Tongue (tissue), 2 donors: ENCODE results near the gene GAS6. TPM values are rescaled to one million over a fixed set of nuclear protein-coding genes. Genes with fewer than 3 reads are reported as not detected.

Experiments used
- DNase-seq: peaks from one replicate; pipeline ENCODE4 v3.0.0-alpha.2; 2015
- total RNA-seq: library from RNA; depleted of rRNA; stranded (reverse); fragments of >200 nt; gene quantifications from one replicate; pipeline ENCODE4 v1.2.3, GENCODE V29; 2014

GAS6 gene
- total RNA-seq, 1 donor from 2014 or later, result 85.8 TPM

GRCh38 chr13:113851826-113852535, 11.9 kb downstream of the GAS6 start:
- DNase-seq, result no peak

GRCh38 chr13:113851480-113851803, 12.4 kb downstream of the GAS6 start:
- DNase-seq, result no peak

GRCh38 chr13:113850722-113851479, 13.0 kb downstream of the GAS6 start:
- DNase-seq, result no peak

DNA sequence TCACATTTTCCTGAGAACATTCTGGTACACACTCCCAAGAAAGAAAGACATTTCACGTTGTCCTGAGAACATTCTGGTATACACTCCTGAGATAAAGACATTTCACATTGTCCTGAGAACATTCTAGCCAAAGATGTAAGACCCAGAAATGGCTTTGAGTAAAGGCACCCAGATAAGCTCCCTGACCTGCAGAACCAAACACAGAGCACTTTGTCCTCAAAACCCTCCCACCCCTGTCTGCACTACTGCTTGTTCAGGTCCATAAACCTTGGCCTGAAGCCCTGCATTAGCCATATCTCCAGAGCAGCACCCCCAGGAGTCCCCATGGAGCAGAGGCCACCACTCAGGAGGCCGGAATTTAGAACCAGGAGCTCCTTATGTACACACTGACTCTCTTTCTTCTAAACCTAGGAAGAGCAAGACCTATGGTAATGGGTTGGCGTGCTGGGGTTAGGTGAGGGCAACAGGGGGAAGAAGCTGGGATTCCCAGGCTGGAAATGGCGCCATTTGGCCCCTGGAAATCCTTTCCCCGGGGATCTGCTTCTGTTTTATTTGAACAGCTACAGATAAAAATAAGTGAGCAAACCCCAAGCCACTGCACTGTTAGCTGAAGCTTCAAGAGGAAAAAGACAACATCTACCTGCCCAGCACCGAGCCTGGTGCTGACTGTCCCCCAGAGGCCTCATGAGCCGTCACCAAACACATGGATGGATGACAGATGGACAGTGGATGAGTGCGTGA, 13.7 kb downstream of the GAS6 start:
- no peak for DNase-seq

GRCh38 chr13:113849546-113849945, 14.3 kb downstream of the GAS6 start:
- DNase-seq, result no peak

GRCh38 chr13:113848431-113849260, 15.2 kb downstream of the GAS6 start:
- DNase-seq, result no peak

GRCh38 chr13:113848020-113848419, 15.9 kb downstream of the GAS6 start:
- no peak for DNase-seq

DNA sequence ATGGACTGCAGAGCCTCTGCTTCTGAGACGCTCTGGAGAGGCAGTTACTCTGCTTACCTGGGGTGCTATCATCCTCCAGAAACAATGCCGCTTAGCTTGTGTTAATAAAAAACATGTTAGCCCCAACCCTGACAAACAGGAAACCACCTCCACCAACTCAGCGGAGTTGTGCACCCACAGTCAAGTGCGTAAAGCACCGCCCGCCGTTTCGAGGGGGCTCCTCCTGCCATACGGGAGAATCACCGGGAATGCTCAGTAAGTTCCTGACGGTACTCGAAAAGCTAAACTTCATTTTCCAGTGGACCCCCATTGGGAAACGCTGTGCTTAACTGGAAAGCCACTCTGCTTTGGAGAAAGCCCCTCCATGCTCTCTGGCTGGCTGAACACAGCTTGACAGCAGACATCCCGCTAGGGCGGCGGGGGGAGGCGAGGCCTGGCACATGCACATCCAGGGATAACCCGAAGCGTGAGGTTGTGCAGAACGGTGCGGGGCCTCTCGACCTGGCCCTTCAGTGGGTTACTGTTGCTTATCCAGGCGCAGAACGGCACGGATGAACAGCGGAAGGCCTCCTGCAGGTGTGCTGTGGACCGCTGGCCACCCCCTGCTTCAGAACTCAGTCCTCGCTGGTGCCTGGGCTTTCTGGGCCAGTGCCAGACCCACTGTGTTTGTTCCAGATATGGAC, 17.1 kb downstream of the GAS6 start:
- DNase-seq, result no peak

DNA sequence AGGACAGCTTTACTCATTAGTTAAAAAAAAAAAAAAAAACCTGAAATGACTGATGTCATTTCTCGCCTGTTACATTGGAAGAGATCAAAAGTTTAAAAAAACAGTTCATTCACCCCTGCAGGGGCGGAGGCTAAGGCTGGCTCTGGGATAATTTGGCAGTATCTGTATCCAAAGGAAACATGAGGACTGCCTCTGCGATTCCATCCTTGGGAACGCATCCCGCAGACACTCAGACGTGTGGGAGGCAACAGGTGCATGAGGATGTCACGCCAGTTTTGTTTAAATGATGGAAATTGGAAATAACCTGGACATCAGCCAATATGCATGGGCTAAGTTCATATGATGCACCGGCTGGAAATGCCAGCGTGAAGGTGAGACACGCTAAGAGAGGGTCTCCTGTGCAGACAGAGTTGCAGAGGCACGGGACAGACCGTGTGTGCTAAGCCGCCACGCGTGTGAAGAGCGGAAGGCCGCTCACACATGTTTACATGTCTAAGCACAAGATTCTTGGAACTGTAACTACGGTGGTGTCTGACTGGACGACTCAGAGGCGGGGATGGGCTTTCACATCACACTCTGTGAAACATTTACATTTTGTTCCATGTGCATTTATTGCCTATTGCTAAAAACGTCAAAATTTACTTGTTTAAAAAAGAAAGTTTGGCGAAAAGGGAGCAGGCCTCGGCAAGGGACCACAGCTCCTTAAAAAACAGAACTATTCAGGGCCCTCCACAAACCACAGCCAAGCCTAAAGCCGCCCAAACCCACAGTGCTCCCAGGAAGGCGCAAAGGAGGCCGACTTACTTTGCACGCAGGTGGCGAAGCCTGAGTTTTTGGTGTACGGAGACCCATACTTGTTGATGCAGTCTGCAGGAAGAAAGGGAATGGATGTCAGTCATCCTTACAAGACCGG, 17.9 kb downstream of the GAS6 start:
- DNase-seq, result no peak

DNA sequence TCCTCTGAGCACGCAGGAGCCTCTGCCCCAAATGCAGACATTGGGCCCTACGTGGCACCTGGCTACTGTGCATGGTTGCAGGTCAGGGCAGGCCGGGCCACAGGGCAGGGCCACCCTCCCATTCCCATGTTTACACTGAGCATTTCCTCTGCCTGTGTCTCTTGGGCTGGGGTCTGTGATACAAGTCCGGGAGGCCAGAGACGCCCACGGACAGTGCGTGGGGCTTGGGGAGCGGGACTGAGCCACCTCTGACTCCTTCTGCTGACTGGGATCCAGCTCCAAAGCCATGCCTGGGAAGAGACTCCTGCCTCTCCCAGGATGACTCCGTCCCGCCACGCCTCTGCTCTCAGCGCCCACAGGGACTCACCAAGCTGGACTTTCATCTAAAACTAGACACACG, 18.8 kb downstream of the GAS6 start:
- no peak for DNase-seq

GRCh38 chr13:113843864-113844556, 19.9 kb downstream of the GAS6 start:
- no peak for DNase-seq

DNA sequence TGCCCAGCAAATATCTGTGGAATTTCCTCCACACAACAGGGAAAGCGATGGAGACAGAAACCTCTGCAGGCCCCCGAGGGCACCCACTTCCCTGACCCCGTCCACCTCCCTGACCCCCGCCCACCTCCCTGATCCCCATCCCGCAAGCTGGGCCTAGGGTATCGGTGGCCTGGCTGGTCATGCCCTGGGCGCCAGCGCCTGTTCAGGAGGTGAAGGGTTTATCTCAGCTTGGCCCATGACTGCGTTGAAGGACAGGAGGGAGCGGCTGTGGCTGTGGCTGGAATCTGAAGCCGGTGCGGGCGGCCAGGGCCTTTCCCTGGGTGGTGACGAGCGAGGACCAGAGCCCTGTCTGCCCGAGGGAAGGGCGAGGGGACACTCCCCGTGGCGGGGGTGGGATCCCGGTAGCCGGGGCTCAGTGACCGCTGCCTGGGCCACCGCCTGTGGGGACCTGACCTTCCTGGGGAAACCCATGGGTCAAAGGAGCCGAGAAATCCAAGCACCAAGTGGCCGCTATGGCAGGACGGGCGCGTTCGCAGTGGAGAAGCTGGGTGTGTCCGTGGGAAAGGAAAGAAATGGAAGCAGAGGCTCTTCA, 20.7 kb downstream of the GAS6 start:
- DNase-seq, result no peak

DNA sequence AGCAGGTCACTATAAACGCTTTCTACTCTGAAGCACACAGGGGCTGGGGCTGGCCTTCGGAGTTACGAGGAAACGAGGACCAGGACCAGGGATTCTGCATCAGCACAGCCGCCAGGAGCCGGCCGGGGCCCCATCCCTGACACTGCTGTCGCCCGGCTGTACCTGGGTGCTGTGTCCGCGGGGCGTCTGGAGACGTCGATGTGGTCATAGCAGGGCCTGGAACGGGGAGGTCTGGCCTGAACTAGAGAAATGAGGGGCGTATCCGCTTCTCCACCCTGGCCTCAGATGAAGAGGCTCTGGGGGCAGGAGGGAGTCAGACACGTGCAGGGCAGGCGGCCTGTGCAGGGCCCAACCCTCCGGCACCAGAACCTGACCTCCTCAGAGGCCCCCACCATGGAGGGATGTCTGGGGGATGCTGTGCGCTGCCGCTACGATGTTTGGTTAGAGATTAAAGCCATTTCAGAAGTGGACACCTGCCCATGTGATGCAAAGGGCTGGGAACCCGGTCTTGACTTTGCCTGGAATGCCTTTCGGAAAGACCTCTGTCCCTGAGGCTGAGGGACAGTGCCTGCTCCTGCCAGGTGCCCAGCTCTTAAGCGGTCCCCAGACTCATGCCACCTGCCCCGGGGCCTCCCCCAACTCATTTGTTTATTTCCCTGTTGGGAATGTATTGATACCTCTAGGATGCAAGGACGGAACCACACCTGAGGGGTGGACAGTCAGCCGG, 21.4 kb downstream of the GAS6 start:
- DNase-seq, result no peak

GRCh38 chr13:113841353-113841650, 22.6 kb downstream of the GAS6 start:
- DNase-seq, result no peak

DNA sequence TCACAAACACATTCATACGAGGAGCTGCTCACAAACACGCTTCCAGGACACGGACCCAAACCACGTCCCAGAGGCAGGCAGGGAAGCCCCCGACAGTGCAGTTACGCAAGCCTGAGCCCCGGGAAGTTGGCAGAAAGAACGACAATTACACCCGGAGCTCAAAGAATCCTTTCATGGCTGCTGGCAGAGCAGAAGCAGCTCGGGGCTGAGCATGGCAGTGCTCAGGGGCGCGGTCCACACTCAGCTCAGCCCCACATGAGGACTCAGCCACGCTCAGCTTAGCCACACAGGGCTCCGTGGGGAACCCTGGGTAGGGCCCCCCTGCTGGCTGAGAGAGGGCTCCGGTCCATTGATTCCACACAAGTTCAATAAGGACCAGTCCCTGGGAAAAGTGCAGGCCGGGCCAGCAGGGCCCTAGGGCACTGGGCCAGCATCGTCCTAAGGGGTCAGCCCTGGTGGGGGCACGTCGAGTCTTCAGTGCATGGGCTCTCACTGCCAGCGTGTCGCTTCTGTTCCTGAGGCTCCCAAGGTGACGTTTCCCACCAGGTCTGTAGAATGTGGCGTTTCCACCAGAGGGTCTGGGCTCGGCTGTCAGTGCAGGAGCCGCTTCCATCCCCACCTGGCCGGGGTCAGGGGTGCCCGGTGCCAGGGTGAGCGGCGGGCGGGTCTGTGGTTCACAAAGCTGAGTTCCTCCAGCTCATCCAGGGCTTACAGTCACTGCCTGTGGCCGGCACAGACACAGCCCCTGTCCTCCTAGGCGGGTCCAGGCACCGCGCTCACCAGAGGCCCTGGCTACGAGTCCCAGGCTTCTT, 23.1 kb downstream of the GAS6 start:
- peak; percentile 65 for DNase-seq

GRCh38 chr13:113839536-113840204, 24.2 kb downstream of the GAS6 start:
- no peak for DNase-seq

GRCh38 chr13:113838711-113839201, 25.1 kb downstream of the GAS6 start:
- no peak for DNase-seq
